HG03565 (cell line): ENCODE measurements around the gene PET100.

Experiments used
- ATAC-seq: cut with Tn5 transposase; IDR thresholded peaks from one replicate; pipeline ENCODE4 v1.9.1; 2021; ENCODE audit warnings: mild to moderate bottlenecking, moderate library complexity; ENCODE audit not compliant: unreplicated experiment

PET100 gene

GRCh38 chr19:7677669-7678311 lies 48.2 kb downstream of the PET100 start:
- no peak for ATAC-seq

- peak; percentile 47 for ATAC-seq
Measured at GRCh38 chr19:7678971-7679751, 49.6 kb downstream of the PET100 start.

GRCh38 chr19:7679771-7680605 lies 50.4 kb downstream of the PET100 start:
- ATAC-seq: no peak

- peak; percentile 56 for ATAC-seq
Measured at GRCh38 chr19:7680606-7681339, 51.2 kb downstream of the PET100 start, which contains the start of gene TRAPPC5. Gene TRAPPC5, plus strand, starts transcription at chr19:7680833. Its CDS starts 1,421 bp downstream, at chr19:7682254.
